Smooth muscle cell (in vitro differentiated cells): Measurements from ENCODE around the gene ZNF682. TPM values are rescaled to one million over a fixed set of nuclear protein-coding genes. Genes with fewer than 3 reads are reported as not detected.
A peak's percentile ranks its signal among the peaks of the same experiment; 100 is the strongest.
"Not testable (repeated sequence)": the region's sequence is repeated elsewhere in the genome, so short reads cannot be mapped to it uniquely, and the experiment has no call there.

Source experiments
- DNase-seq: peaks from one replicate; lab custom pipeline; 2025; ENCODE audit not compliant: unreplicated experiment; lab: John Stamatoyannopoulos, UW
- H2AFZ ChIP-seq: fragments of 200-600 bp; sonication (generic); 2 replicates; pipeline ENCODE4 v1.6.0; 2016; ENCODE audit warnings: antibody characterized with exemption, low read depth, mild to moderate bottlenecking
- H3F3A ChIP-seq: fragments of 200-600 bp; sonication (generic); 2 replicates; pipeline ENCODE4 v1.6.0; 2017; ENCODE audit warnings: antibody characterized with exemption, low read depth
- H3K27ac ChIP-seq: fragments of 200-600 bp; sonication (generic); 2 replicates; pipeline ENCODE4 v1.5.1; 2016; ENCODE audit warnings: low read depth, mild to moderate bottlenecking
- H3K27me3 ChIP-seq: fragments of 200-600 bp; sonication (generic); 2 replicates; pipeline ENCODE4 v1.6.1; 2016; ENCODE audit warnings: low read depth, mild to moderate bottlenecking
- H3K36me3 ChIP-seq: fragments of 200-600 bp; sonication (generic); 2 replicates; pipeline ENCODE4 v1.5.1; 2016; ENCODE audit warnings: low read depth
- H3K4me1 ChIP-seq: fragments of 200-600 bp; sonication (generic); 2 replicates; pipeline ENCODE4 v1.5.1; 2016; ENCODE audit warnings: low read depth
- H3K4me2 ChIP-seq: fragments of 200-600 bp; sonication (generic); 2 replicates; pipeline ENCODE4 v1.6.0; 2016; ENCODE audit warnings: mild to moderate bottlenecking
- H3K4me3 ChIP-seq: fragments of 200-600 bp; sonication (generic); 2 replicates; pipeline ENCODE4 v1.5.1; 2016; ENCODE audit warnings: mild to moderate bottlenecking
- H3K79me2 ChIP-seq: fragments of 200-600 bp; sonication (generic); 2 replicates; pipeline ENCODE4 v1.6.0; 2016; ENCODE audit warnings: low read depth, mild to moderate bottlenecking
- H3K9ac ChIP-seq: fragments of 200-600 bp; sonication (generic); 2 replicates; pipeline ENCODE4 v1.6.0; 2016; ENCODE audit warnings: low read depth
- H3K9me3 ChIP-seq: fragments of 200-600 bp; sonication (generic); replicated peaks from 2 replicates; pipeline ENCODE4 v1.5.1; 2016; ENCODE audit warnings: low read depth
- H4K20me1 ChIP-seq: fragments of 200-600 bp; sonication (generic); 2 replicates; pipeline ENCODE4 v1.6.0; 2016; ENCODE audit warnings: low read depth
- CTCF ChIP-seq: fragments of 200-600 bp; sonication (generic); IDR thresholded peaks from 2 replicates; pipeline ENCODE4 v1.5.1; 2017; ENCODE audit warnings: borderline replicate concordance, mild to moderate bottlenecking, antibody characterized with exemption; ENCODE audit not compliant: insufficient read depth, poor library complexity, severe bottlenecking
- WGBS: methylation state at CpG from one replicate; pipeline ENCODE4 v1.1.7; 2016; ENCODE audit warnings: low lambda C conversion rate; 5-methylcytosine and 5-hydroxymethylcytosine counted together
- polyA plus RNA-seq: library from polyadenylated mRNA; unstranded; fragments of >200 nt; fragmentation: Nextera tagmentation; extraction: Ambion mirVana; gene quantifications from 2 replicates; pipeline ENCODE4 v1.2.1, GENCODE V29; 2016
- total RNA-seq: library from RNA; depleted of rRNA; stranded (reverse); fragments of >200 nt; gene quantifications from 2 replicates; pipeline ENCODE4 v1.2.3, GENCODE V29; 2014

The ZNF682 gene
- total and polyA plus RNA-seq, 2 experiments from 2014 or later = 7.8 to 10.1 TPM

GRCh38 chr19:20005741-20006140, 33.6 kb downstream of the ZNF682 start:
- DNase-seq = no peak
- WGBS = 99% methylated on average over 2 of the region's 2 CpGs
- H3K27me3 ChIP-seq = no peaks in the 10 kb centered on the region
- H3F3A ChIP-seq = no peaks in the 10 kb centered on the region
- H4K20me1 ChIP-seq = no peaks in the 10 kb centered on the region
- H3K4me3 ChIP-seq = peak overlapping the region; percentile 17
- no peaks in the 10 kb centered on the region for H3K79me2 ChIP-seq
- H3K9ac ChIP-seq = no peak overlapping the region
- H3K4me1 ChIP-seq = no peaks in the 10 kb centered on the region
- peaks cover 52% of the 10 kb centered on the region for H3K9me3 ChIP-seq
- H2AFZ ChIP-seq = no peak overlapping the region
- no peak overlapping the region for H3K27ac ChIP-seq
- no peak for TF ChIP-seq CTCF
- H3K36me3 ChIP-seq = peaks cover 36% of the 10 kb centered on the region
- H3K4me2 ChIP-seq = no peak overlapping the region

GRCh38 chr19:19997656-19998268, 41.5 kb downstream of the ZNF682 start:
- Histone ChIP-seq H2AFZ (no peak overlapping the region), H3K9me3 (no peaks in the 10 kb centered on the region), H3K4me1 (no peaks in the 10 kb centered on the region), H3K4me3 (no peak overlapping the region), H3F3A (no peaks in the 10 kb centered on the region), H3K79me2 (no peaks in the 10 kb centered on the region), H3K36me3 (no peaks in the 10 kb centered on the region), H3K4me2 (no peak overlapping the region), H3K9ac (no peak overlapping the region), H3K27ac (no peak overlapping the region), H3K27me3 (no peaks in the 10 kb centered on the region), H4K20me1 (no peaks in the 10 kb centered on the region)
- DNase-seq = no peak
- 79% methylated on average over 7 of the region's 7 CpGs for WGBS
- TF ChIP-seq CTCF = peak; percentile 36

- 90% methylated on average over 4 of the region's 4 CpGs for WGBS
- no peaks in the 10 kb centered on the region for H4K20me1 ChIP-seq
- no peaks in the 10 kb centered on the region for H3F3A ChIP-seq
- DNase-seq = no peak
- H3K4me3 ChIP-seq = no peak overlapping the region
- H3K79me2 ChIP-seq = no peaks in the 10 kb centered on the region
- H3K9me3 ChIP-seq = peaks cover 6% of the 10 kb centered on the region
- peaks cover 10% of the 10 kb centered on the region for H3K4me1 ChIP-seq
- no peaks in the 10 kb centered on the region for H3K36me3 ChIP-seq
- TF ChIP-seq CTCF = no peak
- H3K27me3 ChIP-seq = no peaks in the 10 kb centered on the region
- peak overlapping the region; percentile 26 for H3K4me2 ChIP-seq
- H3K9ac ChIP-seq = no peak overlapping the region
- H3K27ac ChIP-seq = no peak overlapping the region
- H2AFZ ChIP-seq = no peak overlapping the region
Observed at GRCh38 chr19:19966862-19967261, 72.4 kb downstream of the ZNF682 start.

- H4K20me1 ChIP-seq, H3F3A ChIP-seq, H3K9ac ChIP-seq, DNase-seq, H3K9me3 ChIP-seq, H3K79me2 ChIP-seq, H3K4me1 ChIP-seq, H2AFZ ChIP-seq, H3K27ac ChIP-seq, H3K27me3 ChIP-seq, H3K36me3 ChIP-seq, H3K4me3 ChIP-seq: not testable (repeated sequence)
- 34% methylated on average over 3 of the region's 3 CpGs for WGBS
- peak overlapping the region; percentile 26 for H3K4me2 ChIP-seq
Observed at GRCh38 chr19:19966126-19966525, 73.2 kb downstream of the ZNF682 start.
